NCI-H524 (cell line): ENCODE measurements around the gene IP6K3.

Experiments used
- DNase-seq, 2 experiments: peaks; one replicate each; lab custom pipeline; 2025; lab: John Stamatoyannopoulos, UW

Gene IP6K3

DNA sequence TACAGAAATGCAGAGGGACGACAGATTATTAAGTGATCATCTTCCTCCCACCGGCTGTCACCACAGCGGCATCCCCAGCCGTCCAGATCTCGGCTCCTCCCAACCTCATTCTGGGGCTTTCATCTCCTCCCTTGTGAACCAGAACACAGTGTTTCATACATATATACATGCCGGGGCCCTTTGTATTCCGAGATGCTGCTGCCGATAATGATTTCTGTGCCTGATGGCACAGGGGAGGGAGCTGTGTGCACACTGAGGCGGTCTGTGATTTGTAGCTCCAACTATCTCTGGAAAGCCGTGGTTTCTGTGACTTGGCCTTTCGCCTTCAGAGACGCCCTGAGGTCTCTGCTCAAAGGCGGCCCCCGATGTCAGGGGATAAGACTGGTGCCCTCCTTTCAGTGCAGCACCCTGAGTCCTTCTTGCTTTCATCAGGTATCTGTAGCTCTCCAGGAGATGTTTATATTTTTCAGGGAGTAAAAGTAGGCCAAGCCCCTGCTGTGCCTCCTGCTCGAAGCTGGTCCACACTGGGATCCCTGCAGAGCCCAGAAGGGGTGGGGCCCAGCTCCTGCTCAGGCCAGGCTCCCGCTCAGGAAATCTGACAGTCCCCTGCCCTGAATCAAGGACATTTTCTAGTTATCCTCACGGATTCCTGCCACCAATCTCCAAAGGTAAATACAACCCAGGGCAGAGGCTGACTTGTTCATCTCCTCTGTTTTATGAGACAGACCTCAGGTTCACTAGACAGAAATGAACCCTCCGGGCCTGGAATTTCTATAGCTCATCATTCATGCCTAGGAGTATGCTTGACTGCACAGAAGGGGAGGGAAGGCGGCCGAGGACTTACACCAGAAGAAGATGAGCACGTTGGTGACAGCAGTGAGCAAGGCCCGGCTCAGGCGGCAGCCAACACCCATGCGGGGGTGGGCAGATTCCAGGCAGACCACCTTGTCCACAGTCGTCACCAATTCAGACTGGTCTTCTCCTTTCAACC, 31.0 kb upstream of the IP6K3 start:
- DNase-seq: no peak

DNA sequence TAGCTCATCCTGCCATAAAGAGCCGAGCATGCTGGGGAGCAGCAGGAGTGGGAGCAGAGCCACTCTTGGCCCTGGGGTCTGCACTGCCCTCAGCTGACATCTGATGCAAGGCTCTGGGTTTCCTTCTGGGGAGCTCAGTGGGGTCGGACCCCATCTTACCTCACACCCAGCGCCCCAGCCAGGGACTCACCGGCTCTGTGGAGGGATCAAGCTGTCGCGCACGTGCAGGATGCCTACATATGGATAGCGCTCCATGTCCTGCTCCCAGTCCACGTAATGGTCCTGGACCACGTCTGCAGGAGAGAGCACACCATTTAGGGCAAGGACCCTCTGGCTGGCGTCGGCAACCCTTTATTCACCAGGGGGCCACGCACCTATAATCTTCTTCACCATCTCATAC, 30.1 kb upstream of the IP6K3 start:
- DNase-seq: no peak

DNA sequence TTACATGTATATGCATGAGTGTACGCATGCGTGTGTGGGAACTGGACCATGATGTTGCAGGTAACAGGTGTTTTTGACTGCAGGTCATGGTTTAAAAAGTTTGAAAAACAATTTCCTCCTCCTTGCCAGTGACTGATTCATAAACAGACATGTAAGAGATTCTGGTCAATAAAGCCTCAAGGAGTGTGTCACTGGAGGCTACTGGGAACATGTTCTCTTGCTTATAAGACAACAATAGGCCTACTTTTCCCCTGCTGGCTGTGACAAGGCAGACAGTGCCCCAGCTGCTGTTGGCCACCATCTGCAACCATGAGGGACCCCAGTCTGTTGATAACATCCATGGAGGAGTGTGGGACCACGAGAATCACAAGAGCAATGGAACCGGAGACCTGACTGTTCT, 29.5 kb upstream of the IP6K3 start:
- no peak for DNase-seq

DNA sequence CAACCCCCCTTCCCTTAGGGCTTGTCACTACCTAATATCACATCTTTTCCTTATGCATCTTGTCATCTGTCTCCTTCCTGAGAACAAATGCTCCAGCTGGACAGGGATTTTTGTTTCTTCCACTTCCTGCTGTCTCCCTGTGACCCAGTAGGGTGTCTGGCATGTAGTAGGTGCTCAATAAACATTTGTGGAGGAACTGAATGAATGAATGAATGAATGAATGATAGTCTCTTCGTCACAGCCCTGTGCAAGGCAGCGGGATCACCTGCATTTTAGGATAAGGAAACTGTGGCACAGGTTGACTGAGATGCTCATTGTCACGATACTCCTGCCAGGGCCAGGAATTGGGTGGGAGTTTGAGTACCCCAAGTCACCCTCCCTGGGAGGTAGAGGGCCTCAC, 28.1 kb upstream of the IP6K3 start:
- DNase-seq: no peak

DNA sequence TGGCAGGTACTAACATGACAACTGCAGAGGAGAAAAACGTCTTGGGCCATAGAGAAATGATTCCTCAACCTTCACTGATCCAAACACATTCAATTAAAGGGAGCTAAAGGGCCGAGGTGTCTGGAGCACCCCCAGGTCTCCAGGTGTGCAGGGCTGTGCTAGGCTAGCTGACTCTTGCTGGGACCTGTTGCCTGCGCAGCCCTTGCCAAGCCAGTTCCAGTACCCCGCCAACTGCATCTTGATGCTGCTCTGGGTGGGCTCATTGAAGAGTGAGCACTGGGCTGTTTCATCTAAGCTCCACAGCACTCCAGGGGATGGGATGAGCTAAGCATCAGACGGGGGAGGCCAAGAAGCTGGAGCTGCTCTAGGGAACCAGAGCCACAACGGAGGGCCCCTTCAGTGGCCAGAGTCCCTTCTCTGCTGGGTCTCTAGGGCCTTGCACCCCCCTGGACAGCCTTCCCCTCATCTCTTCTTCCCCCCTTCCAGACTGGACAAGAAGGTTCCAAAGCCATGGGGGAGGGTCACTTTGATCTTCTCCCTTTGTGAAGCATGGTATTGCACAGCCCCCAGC, 26.3 kb upstream of the IP6K3 start:
- peak in 1 of 2 experiments; percentile 19 for DNase-seq

DNA sequence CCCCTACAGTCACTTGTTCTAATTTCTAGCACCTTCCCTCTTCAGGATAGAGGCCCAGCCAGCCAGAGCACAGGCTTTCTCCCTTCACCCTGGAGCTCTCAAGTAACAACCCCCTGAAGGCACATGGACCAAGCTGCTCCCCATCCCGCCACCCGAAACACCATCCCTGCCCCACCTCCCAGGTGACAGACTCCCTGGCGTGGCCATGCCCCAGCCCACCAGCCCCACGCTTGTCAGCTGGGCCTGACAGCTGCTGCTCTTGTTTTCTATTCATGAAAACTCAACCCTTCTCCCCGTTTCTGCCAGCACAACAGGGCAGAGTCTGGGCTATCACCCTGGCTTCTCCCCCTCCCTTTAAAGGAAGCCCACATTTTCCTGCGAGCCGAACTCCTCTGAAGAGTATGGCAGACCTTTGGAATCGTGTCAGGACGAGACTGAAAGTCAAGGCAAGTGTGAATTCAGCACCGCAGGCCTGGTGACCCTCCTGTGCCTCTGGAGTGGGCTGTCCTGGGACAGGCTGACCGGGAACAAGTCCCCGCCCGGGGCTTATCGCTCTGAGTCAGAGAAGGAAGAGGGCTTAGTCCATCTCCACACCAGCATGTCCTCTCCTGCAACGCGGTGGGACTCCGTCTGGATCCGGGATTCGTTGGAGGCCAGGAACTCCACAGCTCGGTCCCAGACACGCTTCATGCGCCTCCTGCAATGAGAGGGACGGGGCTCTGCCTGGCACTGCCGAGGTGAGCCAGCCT, 25.6 kb upstream of the IP6K3 start:
- peak in 1 of 2 experiments; percentile 56 for DNase-seq

DNA sequence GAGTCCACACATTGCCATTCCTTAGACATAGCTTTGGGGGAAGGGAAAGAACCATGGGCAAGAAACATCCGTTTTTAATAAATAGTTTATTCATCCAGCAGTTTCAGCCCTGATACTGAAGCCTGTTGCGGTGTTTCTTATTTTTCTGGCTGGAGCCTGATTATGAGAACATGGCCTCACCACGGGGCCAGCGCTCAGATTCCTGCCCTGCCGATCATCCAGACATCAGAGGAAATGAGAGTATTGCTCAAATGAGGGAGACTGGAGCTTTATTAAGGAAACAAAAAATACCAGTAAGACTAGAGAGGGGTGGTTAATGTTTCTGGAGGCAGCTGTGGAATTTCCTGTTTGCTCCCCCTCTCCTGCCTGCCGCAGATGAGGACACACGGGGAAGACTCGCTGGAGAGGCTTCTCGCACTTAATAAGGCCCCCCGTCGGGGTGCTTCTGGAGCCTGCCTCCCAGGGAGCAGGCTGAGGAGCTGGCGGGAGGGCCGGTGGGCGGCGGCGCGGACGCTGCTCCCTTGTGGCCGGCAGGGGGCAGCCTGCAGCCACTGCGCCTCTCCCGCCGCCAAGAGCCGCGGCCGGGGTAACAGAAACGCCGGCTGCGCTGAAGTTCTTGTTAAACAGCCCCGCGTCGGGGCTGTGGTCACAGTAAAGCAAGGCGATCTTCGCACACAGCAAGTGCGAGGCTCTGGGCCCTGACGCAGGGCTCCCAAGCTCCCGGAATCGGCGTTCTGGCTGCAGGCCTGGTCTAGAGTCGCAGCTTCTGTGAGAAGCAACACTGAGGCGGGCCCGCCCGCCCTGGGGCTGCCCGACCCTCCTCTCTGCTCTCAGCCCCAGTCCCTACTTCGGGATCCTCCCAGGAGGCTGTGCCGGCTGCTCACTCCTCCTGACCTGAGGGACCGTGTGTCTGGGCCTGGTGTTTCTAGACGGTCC, 24.7 kb upstream of the IP6K3 start:
- DNase-seq: peak; percentile 92 to 95

DNA sequence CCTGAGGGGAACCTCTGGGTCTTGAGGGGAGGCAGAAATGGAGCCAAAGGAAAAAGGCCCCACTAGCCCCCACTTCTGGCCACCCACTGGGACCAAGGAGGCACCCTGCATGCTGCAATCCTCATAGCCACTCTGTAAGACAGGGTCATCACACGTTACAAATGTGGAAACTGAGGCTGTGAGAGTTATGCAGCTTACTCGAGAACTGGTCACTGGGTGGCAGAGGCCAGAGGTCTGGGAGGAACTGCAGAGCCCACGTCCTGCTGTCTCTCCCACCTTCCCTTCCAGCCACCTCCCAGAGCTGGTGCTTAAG, 24.1 kb upstream of the IP6K3 start:
- no peak for DNase-seq

DNA sequence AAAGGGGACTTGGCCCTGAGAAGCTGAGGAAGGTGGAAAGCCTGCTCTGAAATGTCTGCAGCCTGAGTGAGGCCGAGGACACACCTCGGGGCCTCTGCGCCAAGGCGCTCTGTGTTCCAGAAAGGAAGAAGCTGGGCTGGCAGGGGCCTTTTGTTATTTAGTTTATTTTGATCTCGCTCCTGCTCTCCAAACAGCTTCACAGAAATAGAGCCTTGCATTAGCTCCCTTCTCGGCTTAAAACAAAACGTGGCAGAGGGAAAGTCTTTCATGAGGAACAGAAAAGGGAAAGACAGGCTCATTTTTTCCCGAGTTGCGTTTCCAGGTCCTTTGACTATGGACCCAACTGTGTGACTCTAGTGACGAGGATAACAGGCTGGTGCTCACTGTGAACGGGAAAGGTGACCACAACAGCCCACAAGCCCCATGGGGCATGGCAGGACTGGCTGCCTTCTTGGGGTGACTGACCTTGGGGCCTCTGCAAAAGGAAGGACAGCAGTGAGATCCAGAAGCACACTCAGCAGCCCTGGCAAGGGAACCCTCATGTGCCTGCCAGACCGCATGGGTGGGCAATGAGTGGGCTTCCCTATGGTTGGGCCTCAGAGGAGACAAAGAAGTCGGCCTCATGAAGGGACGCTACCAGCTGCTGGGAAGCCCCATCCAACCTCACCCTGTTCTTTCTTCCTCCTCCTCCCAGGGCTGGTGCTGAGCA, 23.6 kb upstream of the IP6K3 start:
- DNase-seq: no peak

DNA sequence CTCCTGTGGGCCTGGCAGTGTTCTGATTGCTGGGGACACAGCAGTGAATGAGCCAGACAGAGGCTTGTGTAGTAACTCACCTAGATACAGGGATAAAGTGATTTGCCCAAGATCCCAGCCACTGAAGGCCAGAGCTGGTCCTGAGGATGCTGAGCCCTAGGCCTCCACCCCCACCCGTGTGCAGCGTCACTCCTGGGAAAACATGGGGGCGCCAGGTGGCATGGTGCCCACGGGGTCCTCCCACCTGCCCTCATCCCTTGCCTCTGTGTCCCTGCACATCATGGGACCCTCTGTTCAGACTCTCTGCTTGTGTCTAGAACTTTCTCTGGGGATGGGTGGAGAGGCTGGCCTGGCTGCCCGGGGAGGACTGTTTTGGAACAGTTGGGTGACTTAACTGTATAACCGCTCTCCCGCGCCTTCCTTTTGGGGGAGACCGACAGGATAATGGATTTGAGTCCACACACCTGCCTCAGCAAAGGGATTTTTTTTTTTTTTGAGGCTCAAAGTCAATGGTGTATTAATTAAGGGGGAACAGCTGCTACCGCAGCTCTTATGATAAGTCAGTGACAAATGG, 22.6 kb upstream of the IP6K3 start:
- DNase-seq: peak; percentile 77 to 96

DNA sequence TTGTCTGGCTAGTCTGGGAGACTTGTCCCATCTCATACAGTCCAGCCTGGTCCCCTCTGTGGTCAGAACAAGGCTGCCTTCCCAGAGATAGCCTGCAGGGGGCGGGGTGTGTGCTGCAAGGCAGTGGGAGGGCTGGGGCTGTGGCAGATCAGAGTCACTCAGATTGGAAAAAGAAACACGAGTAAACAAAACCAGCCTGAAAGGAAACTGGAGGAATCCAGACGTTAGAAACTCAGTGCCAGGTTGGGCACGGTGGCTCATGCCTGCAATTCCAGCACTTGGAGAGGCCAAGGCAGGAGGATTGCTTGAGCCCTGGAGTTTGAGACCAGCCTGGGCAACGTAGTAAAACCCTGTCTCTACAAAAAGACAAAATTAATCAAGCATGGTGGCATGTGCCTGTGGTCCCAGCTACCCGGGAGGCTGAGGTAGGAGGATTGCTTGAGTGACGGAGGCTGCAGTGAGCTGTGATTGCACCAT, 22.0 kb upstream of the IP6K3 start:
- peak; percentile 47 to 78 for DNase-seq

DNA sequence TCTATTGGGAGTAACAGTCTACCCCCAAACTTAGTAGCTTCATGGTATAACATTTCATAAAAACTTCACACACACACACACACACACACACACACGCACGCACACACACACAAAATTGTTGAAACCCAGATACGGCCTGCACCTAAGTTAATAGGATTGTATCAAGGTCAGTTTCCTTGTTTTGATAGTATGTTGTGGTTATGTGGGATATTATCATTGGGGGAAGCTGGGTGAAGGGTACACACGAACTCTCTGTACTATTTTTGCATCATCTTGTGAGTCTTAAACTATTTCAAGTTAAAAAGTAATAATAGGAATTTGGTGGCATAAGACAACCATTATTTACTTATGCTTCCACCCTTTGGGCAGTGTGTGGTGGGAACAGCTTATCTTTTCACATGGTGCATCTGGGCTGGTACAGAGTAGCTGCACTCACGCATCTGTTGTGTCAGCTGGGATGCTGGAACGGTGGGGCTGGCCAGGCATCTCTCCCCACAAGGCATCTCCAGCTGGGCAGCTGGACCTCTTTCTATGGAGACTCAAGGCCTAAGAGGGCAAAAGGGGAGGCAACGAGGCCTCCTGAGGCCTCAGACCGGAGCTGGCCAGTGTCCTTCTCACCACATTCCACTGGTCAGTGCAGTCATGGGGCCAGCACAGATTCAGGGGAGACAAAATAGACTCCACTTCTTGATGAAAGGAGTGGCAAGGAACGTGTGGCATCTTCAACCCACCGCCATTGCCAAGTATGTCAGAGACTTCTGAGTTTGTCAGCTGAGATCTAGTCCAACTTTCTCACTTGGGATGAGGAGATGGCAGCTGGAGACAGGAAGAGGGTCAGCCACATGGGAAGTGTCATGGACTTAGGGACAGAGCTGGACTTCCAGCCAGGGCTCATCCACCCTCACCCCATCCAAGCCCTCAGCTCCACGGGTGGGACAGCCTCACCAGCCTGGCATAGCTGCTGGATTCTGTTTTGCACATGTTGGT, 20.5 kb upstream of the IP6K3 start:
- peak in 1 of 2 experiments; percentile 33 for DNase-seq

DNA sequence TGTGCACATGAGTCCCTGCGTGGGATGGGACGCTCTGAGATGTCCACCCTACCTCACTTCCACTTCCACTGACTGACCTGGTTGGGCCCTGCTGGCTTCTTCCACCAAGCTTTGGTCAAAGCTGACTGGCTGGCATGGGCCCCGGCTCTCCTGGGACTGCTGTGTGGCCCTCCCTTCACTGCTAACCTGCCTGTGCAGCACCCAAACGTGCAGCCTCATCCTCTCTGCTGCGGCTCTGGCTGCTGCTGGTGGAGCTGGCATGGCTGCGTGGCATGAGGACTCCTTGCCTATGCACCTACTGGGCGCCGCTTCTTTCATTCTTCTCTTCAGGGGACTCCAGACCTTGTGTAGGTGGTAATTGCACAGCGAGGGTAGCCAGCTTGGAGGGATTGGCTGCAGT, 18.7 kb upstream of the IP6K3 start:
- no peak for DNase-seq

DNA sequence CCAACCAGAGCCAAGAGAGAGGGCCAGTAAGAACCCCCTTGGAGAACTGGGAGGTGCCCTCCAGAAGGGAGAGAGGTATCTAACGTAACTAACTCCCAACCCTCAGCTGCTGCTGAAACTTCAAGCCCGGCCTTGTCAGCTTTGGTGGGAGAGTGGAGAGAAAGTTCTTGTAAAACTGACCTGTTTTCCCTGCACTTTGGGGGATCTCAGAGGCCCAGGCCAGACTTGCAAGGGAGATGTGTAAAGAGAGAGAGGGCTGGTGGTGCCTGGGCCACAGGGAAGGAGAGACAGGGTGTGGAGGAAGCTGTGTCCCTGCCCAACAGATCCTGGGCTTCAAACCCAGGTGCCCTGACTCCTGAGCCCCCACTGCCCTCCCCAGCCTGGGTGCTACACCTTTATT, 17.3 kb upstream of the IP6K3 start:
- DNase-seq: no peak

DNA sequence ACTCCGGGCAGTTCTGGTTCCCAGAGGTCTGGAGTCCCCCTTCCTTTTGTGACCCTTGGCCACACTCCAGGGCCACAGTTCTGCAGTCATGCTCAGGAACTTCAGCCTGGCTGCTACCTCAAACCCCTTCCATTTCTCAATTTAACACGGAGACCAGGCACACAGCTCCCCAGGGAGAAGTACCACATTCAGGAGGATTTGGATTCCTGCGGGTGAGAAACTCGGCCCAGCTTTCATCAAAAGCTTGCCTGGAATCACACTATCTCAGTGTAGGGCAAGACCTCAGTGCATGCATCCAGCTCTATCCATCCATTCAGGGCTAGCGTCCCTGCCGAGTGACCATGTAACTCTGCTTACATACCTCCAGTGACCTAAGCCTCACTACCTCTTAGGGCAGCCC, 16.8 kb upstream of the IP6K3 start:
- no peak for DNase-seq

DNA sequence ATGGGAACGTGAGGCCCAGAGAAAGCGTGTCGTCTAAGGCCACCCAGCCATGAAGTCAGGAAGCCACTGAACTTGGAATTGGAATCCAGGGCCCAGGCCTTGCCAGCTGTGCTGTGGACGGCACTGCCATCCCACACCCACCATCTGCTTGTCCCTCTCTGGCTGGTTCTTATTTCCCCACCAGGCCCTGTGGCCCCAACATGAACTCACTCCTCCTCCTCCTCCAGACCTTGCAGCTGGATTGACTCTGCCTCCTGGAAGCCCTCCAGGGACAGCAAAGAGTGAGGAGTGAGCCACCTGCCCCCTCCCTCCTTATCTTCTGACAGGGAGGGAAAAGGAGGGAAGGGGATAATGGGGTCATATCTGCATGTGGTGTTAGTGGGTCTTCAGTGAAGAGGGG, 16.0 kb upstream of the IP6K3 start:
- DNase-seq: peak in 1 of 2 experiments; percentile 33

DNA sequence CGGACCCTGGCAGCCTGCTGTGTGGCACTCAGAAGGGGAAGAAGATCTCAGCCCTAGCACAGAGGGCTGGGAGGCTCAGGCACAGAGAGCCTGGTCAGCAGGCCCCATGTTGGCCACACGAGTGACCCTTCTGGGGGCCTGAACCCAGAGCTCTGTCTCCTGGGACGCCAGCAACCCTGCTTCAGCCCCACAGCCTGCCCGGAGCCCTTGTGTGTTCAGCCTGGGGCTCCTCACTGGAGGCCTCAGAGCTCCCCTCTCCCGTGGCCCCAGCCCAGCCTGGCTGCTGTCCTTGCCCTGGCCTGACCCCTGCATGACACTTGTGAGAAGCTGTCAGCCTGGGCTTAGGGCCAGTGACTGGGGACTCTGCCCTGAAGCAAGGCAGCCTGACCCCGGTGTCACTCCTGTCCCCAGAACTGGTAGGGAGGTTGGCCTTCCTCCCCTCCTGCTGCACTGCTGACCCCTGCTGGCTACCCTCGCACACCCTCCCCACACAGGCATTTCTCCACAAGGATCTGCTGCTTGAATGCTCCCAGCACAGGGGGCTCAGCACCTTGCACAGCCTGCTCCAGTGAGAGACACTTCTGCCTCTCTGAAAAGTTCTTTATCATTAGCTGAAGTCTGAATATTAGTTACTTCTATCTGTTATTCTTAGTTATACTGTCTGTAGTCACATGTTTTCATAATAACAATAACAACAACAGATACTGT, 15.4 kb upstream of the IP6K3 start:
- peak; percentile 42 to 74 for DNase-seq

DNA sequence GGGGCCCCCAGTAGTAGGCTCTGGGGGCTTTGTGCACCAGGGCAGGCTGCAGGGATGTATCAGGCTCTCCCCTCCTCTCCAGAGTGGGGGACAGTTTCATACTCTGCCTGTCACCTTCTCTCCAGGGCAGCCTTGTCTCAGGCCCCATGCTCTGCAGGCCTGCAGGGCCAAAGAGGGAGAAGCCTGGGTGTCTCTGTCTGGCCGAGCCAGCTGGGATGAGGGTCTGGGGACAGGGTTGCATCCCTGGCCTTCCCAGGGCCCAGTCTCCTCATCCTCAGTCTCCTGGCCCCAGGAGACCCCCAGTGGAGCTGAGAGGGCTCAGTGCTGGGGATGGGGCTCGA, 14.8 kb upstream of the IP6K3 start:
- DNase-seq: no peak
